Measurements from ENCODE around the gene TBX1.

DNA sequence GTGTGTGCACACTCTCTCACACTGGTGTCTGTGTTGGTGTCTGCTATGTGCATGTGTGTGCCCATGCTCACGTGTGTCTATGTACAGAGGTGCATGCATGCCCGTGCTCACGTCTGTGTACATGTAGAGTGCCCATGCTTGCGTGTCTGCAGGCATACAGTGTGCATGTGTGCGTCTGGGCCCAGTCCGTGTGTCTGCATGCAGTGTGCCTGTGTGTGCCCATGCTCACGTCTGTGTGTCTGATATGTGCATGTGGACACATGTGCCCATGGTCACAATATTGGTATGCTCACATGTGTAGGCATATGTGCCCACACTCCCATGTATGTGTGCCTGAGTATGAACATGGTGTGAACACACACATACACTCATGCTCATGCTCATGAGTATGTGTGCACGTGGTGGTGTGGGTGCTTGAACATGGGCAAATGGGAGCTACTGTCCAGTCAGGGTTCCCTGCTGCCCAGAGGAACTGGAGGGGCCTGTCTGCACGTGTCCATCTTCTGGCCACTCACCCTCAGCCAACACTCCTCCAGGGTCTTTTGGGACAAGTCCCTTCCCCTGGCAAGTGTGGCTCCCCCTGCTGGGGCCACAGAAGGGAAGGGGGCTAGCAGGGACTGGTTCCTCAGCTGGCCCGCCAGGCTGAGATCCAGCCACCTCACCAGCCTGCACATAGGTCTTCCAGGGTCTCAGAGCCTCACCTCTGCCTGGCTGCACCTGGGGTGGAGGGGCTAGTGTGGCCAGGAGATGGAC, 7.3 kb upstream of the TBX1 start:
- TF ChIP-seq, protein P1, sequence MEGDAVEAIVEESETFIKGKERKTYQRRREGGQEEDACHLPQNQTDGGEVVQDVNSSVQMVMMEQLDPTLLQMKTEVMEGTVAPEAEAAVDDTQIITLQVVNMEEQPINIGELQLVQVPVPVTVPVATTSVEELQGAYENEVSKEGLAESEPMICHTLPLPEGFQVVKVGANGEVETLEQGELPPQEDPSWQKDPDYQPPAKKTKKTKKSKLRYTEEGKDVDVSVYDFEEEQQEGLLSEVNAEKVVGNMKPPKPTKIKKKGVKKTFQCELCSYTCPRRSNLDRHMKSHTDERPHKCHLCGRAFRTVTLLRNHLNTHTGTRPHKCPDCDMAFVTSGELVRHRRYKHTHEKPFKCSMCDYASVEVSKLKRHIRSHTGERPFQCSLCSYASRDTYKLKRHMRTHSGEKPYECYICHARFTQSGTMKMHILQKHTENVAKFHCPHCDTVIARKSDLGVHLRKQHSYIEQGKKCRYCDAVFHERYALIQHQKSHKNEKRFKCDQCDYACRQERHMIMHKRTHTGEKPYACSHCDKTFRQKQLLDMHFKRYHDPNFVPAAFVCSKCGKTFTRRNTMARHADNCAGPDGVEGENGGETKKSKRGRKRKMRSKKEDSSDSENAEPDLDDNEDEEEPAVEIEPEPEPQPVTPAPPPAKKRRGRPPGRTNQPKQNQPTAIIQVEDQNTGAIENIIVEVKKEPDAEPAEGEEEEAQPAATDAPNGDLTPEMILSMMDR (IDR thresholded peaks at IDR 0.05; ENCODE audit: insufficient read depth, low read length) = no peak
- TF ChIP-seq POLR2AphosphoS5 (IDR thresholded peaks at IDR 0.05; ENCODE audit: low read depth) (no peak), GABPA (IDR thresholded peaks at IDR 0.05; ENCODE audit: low read depth) (no peak), SPI1 (IDR thresholded peaks at IDR 0.05; ENCODE audit: borderline replicate concordance, low read depth) (no peak)
- TF ChIP-seq, protein P2, sequence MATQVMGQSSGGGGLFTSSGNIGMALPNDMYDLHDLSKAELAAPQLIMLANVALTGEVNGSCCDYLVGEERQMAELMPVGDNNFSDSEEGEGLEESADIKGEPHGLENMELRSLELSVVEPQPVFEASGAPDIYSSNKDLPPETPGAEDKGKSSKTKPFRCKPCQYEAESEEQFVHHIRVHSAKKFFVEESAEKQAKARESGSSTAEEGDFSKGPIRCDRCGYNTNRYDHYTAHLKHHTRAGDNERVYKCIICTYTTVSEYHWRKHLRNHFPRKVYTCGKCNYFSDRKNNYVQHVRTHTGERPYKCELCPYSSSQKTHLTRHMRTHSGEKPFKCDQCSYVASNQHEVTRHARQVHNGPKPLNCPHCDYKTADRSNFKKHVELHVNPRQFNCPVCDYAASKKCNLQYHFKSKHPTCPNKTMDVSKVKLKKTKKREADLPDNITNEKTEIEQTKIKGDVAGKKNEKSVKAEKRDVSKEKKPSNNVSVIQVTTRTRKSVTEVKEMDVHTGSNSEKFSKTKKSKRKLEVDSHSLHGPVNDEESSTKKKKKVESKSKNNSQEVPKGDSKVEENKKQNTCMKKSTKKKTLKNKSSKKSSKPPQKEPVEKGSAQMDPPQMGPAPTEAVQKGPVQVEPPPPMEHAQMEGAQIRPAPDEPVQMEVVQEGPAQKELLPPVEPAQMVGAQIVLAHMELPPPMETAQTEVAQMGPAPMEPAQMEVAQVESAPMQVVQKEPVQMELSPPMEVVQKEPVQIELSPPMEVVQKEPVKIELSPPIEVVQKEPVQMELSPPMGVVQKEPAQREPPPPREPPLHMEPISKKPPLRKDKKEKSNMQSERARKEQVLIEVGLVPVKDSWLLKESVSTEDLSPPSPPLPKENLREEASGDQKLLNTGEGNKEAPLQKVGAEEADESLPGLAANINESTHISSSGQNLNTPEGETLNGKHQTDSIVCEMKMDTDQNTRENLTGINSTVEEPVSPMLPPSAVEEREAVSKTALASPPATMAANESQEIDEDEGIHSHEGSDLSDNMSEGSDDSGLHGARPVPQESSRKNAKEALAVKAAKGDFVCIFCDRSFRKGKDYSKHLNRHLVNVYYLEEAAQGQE (IDR thresholded peaks at IDR 0.05; ENCODE audit: insufficient replicate concordance, low read depth) = no peak

All from HL-60 (cell line).